Measurements from ENCODE around the gene APOL2.
"Not testable (repeated sequence)": the region's sequence is repeated elsewhere in the genome, so short reads cannot be mapped to it uniquely, and the experiment has no call there.

Gene APOL2

GRCh38 chr22:36191106-36191836 lies 48.1 kb downstream of the APOL2 start:
- no peaks in the 10 kb centered on the region for H3K9me3 ChIP-seq

GRCh38 chr22:36187862-36188261 lies 51.5 kb downstream of the APOL2 start:
- DNase-seq; H3K4me3 ChIP-seq (ENCODE audit: low read depth, low read length); H3K9me3 ChIP-seq; H3K36me3 ChIP-seq; H3K4me1 ChIP-seq; H3K27me3 ChIP-seq: not testable (repeated sequence)

More at GRCh38 chr22:36191106-36191836, 48.1 kb downstream of the APOL2 start:
- no peaks in the 10 kb centered on the region for H3K36me3 ChIP-seq
- H3K4me3 ChIP-seq (ENCODE audit: low read depth, low read length), result no peak overlapping the region
- DNase-seq, result no peak
- no peaks in the 10 kb centered on the region for H3K27me3 ChIP-seq
- TF ChIP-seq CTCF (IDR thresholded peaks at IDR 0.05; ENCODE audit: low read depth, low read length), result no peak
- 0 out of 2 replicates have a peak, but pooled peaks cover 4% of the 10 kb centered on the region for H3K4me1 ChIP-seq

- H3K36me3 ChIP-seq, result no peaks in the 10 kb centered on the region
- H3K9me3 ChIP-seq, result no peaks in the 10 kb centered on the region
- no peaks in the 10 kb centered on the region for H3K27me3 ChIP-seq
- no peaks in the 10 kb centered on the region for H3K4me1 ChIP-seq
- no peak for DNase-seq
- no peak overlapping the region for H3K4me3 ChIP-seq (ENCODE audit: low read depth, low read length)
- TF ChIP-seq CTCF (IDR thresholded peaks at IDR 0.05; ENCODE audit: low read depth, low read length), result no peak
These were observed 53.3 kb downstream of the APOL2 start for GRCh38 chr22:36185828-36186624.

GRCh38 chr22:36184433-36185025 lies 54.8 kb downstream of the APOL2 start:
- H3K9me3 ChIP-seq, result no peaks in the 10 kb centered on the region
- no peaks in the 10 kb centered on the region for H3K4me1 ChIP-seq
- no peak overlapping the region for H3K4me3 ChIP-seq (ENCODE audit: low read depth, low read length)
- H3K27me3 ChIP-seq, result no peaks in the 10 kb centered on the region
- TF ChIP-seq CTCF (IDR thresholded peaks at IDR 0.05; ENCODE audit: low read depth, low read length), result no peak
- DNase-seq, result no peak
- no peaks in the 10 kb centered on the region for H3K36me3 ChIP-seq

- no peaks in the 10 kb centered on the region for H3K9me3 ChIP-seq
- TF ChIP-seq CTCF (IDR thresholded peaks at IDR 0.05; ENCODE audit: low read depth, low read length), result no peak
These were observed 55.9 kb downstream of the APOL2 start for GRCh38 chr22:36183446-36183845.

GRCh38 chr22:36182857-36183256 lies 56.5 kb downstream of the APOL2 start:
- no peaks in the 10 kb centered on the region for H3K4me1 ChIP-seq
- no peaks in the 10 kb centered on the region for H3K36me3 ChIP-seq
- no peak for TF ChIP-seq CTCF (IDR thresholded peaks at IDR 0.05; ENCODE audit: low read depth, low read length)
- no peak for DNase-seq
- H3K27me3 ChIP-seq, result no peaks in the 10 kb centered on the region
- no peak overlapping the region for H3K4me3 ChIP-seq (ENCODE audit: low read depth, low read length)
- H3K9me3 ChIP-seq, result no peaks in the 10 kb centered on the region

More at GRCh38 chr22:36183446-36183845, 55.9 kb downstream of the APOL2 start:
- Histone ChIP-seq H3K4me1 (no peaks in the 10 kb centered on the region), H3K36me3 (no peaks in the 10 kb centered on the region), H3K27me3 (no peaks in the 10 kb centered on the region), H3K4me3 (ENCODE audit: low read depth, low read length) (no peak overlapping the region)
- no peak for DNase-seq

All from BE2C (cell line).